Spleen (tissue), 7 donors: ENCODE data around the gene CCDC9.
A peak's percentile ranks its signal among the peaks of the same experiment; 100 is the strongest.

Source experiments
- POLR2A ChIP-seq, 3 donors: fragments of 450-650 bp; IDR thresholded peaks; one replicate each; pipeline ENCODE4 v1.5.1; 2017; ENCODE audit warnings: antibody characterized with exemption in 3 of 3, mild to moderate bottlenecking in 1 of 3
- TF ChIP-seq, protein P1 (sequence below), 11 experiments: fragments of 200-600 bp in 7 of 11; fragments of 450-650 bp in 4 of 11; sonication (generic) in 4 of 11; IDR thresholded peaks in 8 of 11; conservative IDR thresholded peaks in 3 of 11; 1 replicate in 7 of 11; 2 replicates in 4 of 11; pipeline versions ENCODE4 v1.4.0 to v1.8.0; 2016 to 2021; ENCODE audit warnings: antibody characterized with exemption in 11 of 11, inconsistent platforms in 4 of 11, mild to moderate bottlenecking in 1 of 11
- donor health status: DM: no; HTN: no; CAD: no; lungs with moderate emphysema.
- donor health status: DM: no; HTN: no; CAD: no.
- donor health status: DM: no; HTN: no; CAD: no.

DNA sequence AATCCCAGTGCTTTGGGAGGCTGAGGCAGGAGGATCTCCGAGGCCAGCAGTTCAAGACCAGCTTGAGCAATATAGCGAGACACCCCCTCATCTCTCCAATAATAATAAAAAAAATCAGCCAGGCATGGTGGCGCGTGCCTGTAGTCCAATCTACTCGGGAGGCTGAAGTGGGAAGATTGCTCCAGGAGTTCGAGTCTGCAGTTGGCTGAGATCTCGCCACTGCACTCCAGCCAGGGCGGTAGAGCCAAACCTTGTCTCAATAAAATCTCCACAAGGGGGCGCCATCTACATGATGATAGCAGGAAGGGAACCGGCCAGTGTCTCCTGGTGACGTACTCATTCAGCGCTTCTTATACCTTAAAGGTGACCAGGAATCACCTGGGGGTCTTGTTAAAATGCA is 39.7 kb downstream of the CCDC9 start:
- TF ChIP-seq, protein P1, sequence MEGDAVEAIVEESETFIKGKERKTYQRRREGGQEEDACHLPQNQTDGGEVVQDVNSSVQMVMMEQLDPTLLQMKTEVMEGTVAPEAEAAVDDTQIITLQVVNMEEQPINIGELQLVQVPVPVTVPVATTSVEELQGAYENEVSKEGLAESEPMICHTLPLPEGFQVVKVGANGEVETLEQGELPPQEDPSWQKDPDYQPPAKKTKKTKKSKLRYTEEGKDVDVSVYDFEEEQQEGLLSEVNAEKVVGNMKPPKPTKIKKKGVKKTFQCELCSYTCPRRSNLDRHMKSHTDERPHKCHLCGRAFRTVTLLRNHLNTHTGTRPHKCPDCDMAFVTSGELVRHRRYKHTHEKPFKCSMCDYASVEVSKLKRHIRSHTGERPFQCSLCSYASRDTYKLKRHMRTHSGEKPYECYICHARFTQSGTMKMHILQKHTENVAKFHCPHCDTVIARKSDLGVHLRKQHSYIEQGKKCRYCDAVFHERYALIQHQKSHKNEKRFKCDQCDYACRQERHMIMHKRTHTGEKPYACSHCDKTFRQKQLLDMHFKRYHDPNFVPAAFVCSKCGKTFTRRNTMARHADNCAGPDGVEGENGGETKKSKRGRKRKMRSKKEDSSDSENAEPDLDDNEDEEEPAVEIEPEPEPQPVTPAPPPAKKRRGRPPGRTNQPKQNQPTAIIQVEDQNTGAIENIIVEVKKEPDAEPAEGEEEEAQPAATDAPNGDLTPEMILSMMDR (IDR thresholded peaks at IDR 0.05 in 8 of 11, conservative IDR thresholded peaks at IDR 0.05 in 3 of 11): peak; percentile 60 to 91 (median 83)
- TF ChIP-seq POLR2A (IDR thresholded peaks at IDR 0.05): no peak
